GM12873 (cell line): ENCODE data around the gene MT1X.

Source experiments
- TF ChIP-seq, protein P1 (sequence below): IDR thresholded peaks from 2 replicates; pipeline ENCODE4 v1.5.1; 2012; ENCODE audit warnings: low read depth, mild to moderate bottlenecking, moderate library complexity, low read length, control low read depth; ENCODE audit not compliant: insufficient read depth; ENCODE audit errors: missing control alignments

MT1X gene

GRCh38 chr16:56715126-56715525 lies 32.9 kb downstream of the MT1X start:
- TF ChIP-seq, protein P1, sequence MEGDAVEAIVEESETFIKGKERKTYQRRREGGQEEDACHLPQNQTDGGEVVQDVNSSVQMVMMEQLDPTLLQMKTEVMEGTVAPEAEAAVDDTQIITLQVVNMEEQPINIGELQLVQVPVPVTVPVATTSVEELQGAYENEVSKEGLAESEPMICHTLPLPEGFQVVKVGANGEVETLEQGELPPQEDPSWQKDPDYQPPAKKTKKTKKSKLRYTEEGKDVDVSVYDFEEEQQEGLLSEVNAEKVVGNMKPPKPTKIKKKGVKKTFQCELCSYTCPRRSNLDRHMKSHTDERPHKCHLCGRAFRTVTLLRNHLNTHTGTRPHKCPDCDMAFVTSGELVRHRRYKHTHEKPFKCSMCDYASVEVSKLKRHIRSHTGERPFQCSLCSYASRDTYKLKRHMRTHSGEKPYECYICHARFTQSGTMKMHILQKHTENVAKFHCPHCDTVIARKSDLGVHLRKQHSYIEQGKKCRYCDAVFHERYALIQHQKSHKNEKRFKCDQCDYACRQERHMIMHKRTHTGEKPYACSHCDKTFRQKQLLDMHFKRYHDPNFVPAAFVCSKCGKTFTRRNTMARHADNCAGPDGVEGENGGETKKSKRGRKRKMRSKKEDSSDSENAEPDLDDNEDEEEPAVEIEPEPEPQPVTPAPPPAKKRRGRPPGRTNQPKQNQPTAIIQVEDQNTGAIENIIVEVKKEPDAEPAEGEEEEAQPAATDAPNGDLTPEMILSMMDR = no peak

DNA sequence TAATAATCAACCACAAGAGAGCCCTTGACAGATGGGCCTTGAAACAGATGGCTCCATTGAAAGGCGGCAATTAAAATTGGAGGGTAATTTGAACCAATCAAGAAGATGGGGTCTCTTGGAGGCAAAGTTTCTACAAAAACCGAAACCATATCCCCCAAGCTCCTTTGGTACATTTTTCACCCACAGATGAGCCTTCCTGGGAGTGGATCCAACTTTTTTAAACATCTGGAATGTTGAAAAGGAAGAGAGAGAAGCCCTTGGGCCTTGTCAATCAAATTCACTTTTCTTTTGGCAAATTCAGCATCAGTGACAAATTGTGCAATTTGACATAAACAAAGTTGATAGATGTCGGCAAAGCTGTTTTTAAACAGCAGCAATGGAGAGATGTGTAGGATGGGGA lies 34.5 kb downstream of the MT1X start:
- TF ChIP-seq, protein P1 = no peak

- TF ChIP-seq, protein P1 = no peak
These were observed 40.1 kb downstream of the MT1X start for GRCh38 chr16:56722200-56722842.

DNA sequence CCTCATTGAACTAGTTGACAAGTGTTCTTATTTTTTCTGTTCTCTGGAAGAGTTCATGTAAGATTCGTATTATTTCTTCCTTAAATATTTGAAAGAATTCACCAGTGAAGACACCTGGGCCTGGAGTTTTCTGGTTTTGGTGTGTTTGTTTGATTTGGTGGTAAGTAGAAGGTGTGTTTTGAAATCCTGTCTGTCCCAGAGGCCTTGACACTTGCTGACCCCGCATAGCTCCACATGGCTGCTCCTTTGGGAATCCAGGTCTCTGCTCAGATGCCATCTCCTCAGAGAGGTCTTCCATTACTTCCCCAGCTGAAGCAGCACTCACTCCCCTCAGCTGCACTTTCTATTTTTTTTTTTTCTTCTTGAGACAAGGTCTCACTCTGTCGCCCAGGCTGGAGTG lies 41.9 kb downstream of the MT1X start:
- TF ChIP-seq, protein P1 = no peak

- TF ChIP-seq, protein P1 = no peak
These were observed 44.0 kb downstream of the MT1X start for GRCh38 chr16:56726283-56726682.

- TF ChIP-seq, protein P1 = no peak
These were observed 44.7 kb downstream of the MT1X start for GRCh38 chr16:56726926-56727325.

DNA sequence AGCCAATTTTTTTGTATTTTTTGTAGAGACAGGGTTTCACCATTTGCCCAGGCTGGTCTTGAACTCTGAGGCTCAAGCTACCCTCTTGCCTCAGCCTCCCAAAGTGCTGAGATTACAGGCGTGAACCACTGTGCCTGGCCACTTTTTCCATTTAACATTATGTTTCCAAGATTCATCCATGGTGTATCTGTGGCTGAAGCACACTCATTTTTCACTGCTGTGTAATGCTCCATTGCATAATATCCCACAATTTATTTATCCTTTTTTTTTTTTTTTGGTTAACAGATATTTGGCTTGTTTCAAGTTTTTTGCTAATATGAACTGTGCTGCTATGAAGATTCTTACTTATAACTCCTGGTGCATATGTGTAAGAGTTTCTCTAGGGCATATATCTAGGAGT lies 45.8 kb downstream of the MT1X start:
- TF ChIP-seq, protein P1 = no peak
